ENCODE results near the gene SRGAP1.
"Not testable (repeated sequence)": the region's sequence is repeated elsewhere in the genome, so short reads cannot be mapped to it uniquely, and the experiment has no call there.

Gene SRGAP1

DNA sequence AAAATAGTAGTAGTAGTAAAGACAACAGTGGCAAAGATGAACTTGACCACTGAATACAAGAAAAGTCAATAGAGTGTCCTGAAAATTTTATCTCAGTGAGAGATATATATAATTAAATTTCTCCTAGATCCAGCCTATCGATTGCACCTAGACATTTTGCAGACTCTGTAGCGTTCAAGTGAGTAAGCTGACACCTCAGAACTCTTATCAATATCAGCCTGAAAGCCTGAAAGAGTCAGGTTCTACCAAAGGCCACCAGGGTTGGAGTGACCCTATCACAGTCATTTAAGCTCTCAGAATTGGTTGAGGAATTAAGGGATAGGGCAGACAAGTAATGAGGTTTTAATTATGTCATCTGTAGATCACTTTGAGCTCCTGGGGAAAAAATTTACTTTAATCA is 174.6 kb downstream of the SRGAP1 start:
- DNase-seq = no peak

DNA sequence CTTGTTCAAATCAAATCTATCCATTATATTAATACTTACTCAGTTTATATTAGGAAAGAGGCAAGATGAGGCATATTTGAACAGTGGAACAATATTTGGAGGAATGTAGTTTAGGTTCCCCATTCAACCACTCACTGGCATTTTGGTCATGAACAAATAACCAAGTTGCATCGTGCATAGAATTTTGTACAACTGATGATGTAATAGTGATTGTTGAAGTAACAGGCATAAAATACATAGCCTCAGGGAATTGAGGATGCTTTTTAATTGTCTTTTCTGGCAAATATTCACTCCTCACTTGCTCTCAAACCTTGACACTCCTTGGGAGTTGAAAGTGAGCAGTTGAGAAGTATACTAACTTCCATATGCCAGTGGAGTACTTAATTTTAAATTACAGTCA is 175.2 kb downstream of the SRGAP1 start:
- DNase-seq = no peak

DNA sequence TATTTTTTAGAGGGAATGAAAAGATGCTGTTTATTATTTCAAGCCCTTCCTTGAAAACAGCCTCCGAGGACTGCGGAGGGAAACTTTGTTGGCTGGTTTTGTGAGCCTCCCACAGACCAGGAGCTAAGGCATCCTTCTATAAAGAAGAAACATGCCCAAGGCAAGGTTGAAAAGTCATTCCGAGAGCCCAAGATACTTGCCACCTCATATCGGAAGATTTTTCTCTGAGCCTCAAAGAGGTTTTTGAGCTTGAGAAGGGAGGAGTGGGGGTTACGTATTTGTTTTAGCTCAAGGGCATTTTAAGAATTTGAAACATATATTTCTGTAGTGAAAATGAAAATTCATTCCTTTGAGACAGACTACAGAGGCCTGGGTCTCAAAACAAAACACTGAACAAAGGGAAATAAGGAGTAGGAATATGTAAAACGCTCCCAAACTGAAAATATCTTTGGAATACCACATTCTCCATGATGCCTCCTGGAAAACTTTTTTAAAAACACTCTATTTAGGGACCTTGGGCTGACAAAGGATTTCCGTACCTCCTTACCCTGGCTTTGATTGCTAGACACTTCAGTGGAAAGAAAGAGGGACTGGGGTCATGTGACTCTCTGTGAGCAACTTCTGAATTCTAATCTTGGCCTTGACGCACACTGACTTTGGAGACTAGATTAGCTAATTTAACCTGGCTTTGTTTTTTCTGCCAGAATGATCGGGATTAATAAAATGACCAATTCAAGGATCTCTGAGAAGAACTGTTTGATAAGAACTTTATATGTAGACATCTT is 180.9 kb downstream of the SRGAP1 start:
- no peak for DNase-seq

DNA sequence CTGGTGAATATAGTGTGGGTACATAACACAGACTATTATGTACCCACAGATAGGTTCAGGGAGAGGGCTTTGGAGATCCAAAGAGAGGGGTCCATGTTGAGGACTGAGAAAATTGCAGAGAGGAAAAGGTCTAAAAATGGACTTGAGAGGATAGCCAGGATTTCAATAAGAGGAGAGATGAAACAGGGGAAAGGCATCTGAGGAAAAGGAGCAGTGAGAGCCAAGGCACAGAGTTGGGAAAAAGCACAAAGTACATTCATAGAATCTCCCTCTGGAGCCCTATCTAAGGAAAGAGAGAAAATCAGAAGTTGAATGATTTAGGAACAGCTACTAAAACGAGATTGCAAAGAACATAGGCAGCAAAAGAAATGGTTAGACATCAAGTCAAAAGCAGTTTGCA is 182.8 kb downstream of the SRGAP1 start:
- DNase-seq = no peak

DNA sequence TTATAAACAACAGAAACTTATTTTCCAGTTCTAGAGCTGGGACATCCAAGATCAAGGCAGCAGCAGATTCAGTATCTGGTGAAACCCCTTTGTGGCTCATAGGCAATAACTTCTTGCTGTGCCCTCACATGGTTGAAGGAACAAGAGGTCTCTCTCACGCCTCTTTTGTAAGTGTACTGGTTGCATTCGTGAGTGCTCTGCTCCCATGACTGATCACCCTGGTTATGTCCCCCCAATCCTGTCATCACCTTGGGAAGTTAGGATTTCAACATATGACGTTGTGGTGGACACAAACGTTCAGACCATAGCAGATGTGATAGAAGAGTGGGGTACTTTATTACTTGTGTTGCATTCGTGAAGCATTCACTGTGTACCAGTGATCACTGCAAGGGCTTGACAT is 184.0 kb downstream of the SRGAP1 start:
- DNase-seq = no peak

DNA sequence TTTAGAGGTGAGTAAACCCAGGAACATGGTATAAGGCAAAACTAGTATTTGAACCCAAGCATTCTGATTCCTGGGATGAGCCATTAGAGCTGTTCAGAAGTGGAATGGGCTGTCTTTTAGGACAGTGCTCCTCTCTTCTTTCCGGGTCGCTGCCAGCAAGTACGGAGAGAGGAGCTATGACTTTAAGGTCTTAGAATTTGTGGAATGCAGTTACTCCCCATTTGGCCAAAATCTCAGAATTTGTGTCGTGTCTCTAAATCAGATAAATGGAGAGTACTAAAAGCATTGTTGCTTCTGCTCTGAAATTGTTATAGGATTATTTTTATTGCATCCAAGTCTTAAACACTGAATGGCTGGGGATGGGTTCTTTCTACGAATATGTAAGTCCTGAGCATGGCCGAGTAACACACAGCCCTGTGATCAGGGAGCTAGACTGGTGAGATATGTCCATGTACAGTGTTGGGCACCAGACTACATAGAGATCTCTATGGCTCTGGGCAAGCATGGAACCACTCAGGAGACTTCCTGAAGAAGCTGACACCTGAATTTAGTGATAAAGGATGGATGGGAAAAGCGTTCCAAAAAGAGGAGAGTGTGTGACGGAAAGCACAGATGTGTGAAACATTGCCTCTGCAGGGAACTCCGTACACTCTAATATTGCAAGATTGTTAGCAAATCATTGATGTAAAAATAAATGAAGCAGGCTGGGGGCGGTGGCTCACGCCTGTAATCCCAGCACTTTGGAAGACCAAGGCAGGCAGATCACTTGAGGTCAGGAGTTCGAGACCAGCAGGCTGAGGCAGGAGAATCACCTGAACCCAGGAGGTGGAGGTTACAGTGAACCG is 184.7 kb downstream of the SRGAP1 start:
- DNase-seq = no peak

DNA sequence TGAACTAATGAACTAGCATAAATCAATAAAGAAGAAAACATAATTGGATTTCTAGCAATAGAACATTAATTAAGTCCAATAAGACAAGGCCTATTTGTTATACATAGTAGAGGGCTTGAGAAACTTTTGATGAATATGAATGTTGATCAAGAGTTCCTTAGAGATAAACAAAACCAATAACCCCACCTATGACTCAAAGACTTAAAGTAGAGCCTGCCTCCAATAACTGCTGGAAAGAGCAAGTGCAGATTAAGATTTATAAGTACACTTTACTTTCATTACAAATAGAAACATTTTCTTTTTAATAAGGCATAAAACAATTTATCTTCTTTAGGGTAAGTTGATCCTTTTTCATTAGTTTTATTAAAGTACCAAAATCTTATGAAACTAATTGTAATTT is 185.7 kb downstream of the SRGAP1 start:
- no peak for DNase-seq

DNA sequence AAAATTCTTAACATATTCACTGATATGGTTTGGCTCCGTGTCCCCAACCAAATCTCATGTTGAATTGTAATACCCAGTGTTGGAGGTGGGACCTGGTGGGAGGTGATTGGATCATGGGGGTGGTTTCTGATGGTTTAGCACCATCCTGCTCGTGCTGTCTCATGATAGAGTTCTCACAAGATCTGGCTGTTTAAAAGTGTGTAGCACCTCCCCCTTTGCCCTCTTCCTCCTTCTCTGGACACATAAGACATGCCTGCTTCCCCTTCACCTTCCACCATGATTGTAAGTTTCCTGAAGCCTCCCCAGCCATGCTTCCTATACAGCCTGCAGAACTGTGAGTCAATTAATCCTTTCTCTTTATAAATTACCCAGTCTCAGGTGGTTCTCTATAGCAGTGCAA is 189.6 kb downstream of the SRGAP1 start:
- not testable (repeated sequence) for DNase-seq

DNA sequence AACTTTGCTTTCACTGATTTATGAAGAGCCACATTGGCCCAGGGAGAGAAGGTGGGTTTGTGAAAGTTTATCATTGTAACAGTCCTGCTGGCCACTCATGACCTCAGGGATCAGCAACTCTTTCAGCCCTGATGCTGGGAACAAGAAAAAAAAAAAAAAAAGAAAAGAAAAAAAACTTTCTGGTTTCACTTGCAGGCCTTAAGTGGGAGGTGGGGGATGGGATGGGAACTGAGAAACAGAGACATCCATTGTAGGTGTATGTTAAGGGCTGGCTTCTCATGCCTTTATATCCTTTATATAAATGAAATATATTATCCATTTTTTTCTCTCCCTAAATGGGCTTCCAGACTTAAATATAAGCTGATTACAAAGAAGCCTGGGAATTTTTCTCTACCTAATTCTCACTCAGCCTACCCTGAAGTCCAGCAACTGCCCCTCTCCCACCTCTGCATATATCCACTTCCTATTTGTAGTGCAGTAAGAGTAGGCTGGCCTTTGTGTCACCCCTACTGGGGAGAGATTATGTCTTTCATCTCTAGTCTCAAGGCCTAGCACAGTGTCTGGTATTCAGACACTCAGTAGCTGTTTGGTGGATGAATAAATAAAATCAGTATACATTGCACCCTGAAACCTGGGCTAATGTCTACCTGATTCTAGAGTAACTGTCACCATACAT is 190.5 kb downstream of the SRGAP1 start:
- no peak for DNase-seq

DNA sequence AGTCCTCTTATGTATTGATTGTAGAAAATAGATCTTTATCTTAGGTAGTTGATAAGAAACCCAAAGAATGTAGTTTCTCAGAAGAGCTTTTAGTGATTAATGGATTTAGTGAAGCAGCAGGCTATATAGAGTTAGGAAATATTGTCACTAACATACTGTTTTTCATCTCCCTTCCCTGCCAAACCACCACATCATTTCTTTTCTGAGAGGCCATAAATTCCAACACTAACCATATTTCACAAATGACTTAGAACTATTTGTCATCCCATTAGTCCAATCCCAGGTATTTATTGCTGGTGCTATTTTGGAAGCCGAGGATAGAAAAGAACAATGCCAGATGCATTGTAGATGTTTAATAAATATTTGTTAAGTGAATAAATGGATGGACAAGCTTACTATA is 191.9 kb downstream of the SRGAP1 start:
- no peak for DNase-seq

DNA sequence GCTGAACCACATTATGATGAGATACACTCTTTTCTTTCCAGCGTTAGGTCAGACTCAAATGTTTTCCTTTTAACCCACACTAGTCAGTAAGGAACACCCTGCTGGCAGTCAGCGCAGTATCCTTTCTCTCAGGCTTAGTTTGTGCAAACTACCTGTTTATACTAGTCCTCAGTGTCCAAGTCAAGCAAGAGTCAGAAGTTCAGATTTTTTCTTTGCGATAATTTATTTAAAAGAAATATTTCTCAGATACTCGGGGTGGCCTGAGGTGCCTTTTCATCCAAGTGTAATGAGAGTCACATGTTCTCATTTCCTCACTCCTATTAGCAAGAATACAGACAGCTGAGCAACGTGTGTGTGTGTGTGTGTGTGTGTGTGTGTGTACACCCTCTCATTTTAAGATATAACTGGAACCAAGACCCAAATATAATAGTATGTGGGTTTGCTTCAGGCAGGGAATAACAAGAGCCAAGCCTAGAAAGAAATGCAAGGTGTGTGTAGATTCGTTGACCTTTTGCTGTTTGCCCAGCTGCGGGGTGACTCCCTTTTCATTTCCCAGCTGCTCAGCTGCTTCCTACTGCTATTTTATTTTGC is 194.9 kb downstream of the SRGAP1 start:
- DNase-seq = no peak

DNA sequence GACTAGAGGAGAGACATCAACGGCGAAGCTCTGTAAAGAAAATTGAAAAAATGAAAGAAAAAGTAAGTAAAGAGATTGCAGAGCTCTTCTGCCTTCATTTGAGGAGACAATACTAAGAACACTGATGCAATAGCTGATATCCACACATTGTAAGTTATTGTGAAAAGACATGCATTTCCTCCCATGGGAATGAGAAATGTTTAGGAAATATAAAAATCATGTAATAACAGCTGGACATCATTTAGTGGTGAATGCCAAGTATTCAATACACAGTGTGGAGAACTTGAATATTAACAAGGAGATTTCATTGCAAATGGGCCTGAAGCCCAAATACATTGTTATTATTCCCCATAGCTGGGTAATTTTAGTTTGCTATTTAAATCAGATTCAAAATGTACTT is 198.4 kb downstream of the SRGAP1 start:
- DNase-seq = no peak

DNA sequence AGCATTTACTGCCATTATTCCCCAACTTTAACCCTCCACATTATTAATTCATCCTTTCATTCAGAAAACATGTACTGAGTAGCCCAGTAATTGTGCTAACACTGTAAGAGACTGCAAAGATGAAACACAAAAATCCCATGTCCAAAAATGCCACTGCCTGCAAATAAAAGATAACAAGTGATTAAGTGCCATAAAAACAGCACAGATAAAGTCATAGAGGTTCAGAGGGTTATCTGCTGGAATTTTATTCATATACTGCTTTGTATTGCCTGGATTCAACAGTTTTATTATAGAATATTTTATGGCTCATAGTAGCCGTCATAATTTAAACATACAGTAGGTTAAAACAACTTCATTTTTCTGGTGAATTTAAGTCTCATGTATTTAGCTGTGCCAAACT is 199.7 kb downstream of the SRGAP1 start:
- no peak for DNase-seq

DNA sequence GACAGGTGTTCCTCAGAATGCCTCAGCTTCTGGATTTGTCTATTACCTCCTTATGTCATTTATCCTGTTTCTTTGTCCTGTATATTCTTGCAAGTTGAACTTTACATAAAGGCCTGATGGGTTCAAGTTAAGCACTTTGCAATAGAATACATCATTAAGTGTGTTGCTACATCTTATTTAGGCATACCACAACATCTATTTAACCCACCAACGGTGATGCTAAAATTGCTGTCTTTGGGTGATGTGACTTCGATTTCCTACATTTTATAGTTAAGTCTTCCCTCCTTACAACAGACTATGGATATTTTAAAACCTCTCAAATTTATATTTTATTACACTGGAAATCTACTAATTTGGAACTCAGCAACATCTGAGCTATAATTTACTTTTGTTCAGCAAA is 206.6 kb downstream of the SRGAP1 start:
- DNase-seq = no peak

DNA sequence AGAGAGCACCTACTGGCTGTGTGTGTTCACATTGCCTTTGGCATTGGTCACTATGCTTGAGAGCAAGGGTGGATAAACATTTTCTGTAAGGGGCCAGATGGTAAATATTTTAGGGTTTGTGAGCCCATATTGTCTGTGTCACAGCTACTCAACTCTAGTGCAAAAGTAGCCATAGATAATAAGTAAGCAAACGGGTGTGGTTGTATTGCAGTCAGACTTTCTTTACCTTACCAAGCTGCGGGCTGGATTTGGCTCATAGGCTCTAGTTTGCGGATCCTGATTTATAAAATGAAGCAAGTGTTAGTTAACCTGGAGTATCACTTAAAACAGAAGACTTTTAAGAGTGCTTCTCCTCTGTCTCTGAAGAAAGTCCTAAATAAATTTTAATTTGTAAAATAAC is 208.6 kb downstream of the SRGAP1 start:
- no peak for DNase-seq

DNA sequence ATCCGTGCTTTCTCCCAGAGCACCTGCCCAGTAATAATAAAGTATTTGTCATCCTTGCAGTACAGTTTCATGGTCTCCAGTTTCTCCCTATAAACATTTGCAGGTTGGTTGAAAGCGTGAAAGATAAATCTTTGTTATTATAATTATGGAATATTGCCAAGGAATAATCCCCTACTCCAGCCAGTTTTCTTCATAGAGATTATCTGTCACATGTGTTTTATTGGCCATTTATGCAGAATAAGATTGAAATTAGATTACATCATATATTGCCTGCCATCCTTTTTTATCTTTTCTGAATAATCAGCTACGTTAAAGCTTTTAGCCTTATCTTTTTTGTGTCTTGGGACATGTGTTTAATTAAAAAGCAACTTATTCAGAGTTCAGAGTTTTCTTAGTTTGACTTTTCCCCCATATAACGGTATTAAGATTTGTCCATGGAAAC is 209.6 kb downstream of the SRGAP1 start:
- DNase-seq = no peak

DNA sequence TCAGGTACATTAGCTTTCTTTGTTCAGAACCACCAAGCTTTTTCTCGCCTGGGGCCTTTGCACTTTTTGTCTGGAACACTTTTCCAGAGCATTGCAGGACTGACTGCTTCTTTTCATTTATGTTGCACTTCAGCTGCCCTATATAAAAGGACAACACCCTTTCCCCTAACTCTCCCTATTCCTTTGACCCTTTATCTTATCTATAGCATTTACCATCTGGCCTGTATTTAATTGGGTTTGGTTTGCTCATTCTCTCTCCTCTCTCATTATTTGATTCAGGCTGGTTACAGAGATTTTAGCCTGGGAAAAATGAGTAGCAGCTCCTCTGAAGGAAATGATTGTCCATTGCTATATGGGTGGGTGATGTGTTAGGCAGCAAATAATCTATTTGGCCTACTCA is 212.2 kb downstream of the SRGAP1 start:
- DNase-seq = no peak

DNA sequence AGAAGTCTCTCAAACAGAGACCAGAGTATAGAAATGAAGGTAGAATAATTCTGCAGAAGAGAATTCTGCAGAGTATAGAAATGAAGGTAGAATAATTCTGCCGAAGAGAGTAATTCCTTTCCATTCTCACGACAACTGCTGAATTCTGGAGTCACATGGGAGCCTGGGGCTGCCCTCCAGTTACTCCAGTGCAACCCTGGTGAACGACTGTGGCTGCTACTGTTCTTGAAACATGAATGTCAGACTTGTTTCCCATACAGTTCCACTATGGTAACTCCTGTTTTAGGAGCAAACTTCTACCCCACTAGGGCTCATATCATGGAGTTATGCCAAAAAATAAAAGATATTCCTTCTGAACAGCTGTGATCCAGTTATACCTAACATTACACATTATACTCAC is 213.2 kb downstream of the SRGAP1 start:
- DNase-seq = no peak

DNA sequence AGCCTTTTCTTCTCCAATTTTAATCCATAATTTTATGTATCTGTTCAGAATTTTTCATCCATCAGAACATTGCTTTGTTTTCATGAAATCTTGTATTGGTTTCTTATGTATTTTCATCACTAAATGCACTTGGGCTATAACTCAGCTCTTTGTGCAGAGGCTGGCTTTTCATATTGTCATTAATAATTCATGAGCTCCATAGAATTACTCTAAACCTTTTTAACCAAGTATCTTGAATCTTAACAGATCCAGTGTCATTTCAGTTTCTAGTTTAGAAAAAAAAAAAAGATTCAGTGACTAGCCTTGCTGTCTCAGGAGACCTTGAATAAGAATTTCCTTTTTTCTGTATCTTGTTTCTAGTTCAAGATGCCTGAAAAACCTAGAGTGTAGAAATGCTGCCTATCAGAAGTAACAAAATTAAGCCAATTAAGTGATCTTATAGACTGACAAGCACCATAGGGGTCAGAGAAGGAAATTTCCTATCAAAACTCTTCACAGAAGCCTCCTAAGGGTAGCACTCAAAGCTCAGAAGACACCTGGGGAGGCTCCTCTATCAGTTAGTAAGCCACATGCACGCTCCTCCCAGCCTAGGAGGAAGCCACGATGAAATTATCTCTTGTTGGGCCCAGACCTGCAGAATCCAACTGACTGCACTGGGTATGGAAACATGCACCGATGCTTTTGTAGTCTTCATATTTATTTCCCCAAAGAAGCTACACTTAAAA is 214.2 kb downstream of the SRGAP1 start:
- no peak for DNase-seq

DNA sequence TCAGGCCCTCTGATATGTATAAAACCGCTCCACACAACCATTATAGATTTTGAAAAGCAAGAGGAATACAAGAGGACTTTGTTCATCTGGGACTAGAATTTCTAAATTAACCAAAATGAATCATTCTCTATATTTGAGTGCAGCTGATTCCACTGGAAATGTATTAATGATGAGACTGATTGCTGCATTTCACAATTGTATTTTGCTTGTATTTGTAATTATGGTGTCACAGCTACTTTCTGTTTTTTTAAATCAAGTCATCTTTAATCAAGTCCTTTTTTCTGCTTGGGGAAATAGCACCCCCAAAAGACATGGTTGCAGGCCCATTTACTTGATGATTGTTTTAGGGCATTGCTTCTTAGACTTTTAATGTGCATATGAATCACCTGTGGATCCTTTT is 215.2 kb downstream of the SRGAP1 start:
- DNase-seq = no peak

DNA sequence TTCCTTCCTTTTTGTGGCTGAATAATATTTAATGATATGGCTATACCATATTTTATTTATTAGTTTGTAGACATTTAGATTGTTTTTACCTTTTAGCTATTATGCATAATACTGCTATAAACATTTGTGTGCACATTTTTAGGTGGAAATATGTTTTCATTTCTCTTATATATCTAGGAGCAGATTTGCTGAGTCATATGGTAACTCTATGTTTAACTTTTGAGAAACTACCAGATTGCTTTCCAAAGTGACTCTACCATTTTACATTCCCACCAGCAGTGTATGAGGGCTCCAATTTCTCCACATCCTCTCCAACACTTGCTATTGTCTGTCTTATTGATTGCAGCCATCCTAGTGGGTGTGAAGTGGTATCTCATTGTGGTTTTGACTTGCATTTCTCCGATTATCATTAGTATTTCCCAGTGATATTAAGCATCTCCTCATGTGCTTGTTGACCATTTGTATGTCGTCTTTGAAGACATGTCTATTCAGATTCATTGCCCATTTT is 217.4 kb downstream of the SRGAP1 start:
- no peak for DNase-seq

DNA sequence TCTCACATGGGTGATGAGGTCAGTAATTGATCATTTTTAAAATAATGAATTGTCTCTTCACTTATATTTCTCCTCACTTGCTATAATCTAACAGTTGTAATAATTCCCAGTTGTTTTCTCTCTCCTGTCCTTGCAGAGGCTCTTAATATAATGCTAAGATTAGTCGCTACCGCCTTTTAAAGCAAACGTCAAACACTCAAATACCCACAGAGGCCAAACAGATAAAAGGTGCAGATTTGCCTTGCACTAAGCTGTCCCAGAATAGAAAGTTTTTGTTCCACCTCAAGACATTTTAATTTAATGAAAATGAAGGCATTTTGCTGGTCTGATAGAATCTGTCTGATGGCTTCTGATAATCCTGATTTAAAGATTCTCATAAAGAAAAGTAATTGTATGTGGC is 218.6 kb downstream of the SRGAP1 start:
- no peak for DNase-seq

DNA sequence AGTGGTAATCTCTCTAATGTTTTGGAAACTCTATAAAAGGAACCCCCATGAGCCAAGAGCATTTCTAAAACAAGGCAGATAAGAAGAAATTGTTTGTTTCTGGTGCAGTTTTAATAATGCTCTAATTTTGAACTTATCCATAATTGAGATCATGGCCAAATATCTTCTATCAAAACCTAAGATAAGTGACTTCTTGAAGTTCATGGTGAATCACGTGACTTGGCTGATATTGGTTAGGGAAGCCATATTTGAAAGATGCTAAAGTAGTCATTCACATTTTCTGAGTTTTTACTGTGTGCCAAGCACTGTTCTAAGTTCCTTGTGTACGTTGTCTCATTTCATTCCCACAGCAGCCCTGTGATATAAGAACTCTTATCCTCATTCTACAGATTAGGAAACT is 219.7 kb downstream of the SRGAP1 start:
- no peak for DNase-seq
